ENCODE results near the gene PAPOLB. TPM values are rescaled to one million over a fixed set of nuclear protein-coding genes. Genes with fewer than 3 reads are reported as not detected.
"Not testable (repeated sequence)": the region's sequence is repeated elsewhere in the genome, so short reads cannot be mapped to it uniquely, and the experiment has no call there.

PAPOLB gene
- polyA plus RNA-seq, 3 donors = not detected

GRCh38 chr7:4891522-4891921 is 29.7 kb upstream of the PAPOLB start:
- Mint-ChIP-seq H3K9me3 (peaks cover 15 to 26% (median 21%) of the 10 kb centered on the region in 7 donors), H3K27me3 (ENCODE audit: low read depth in 3 of 3) (peaks cover 0 to 19% (median 17%) of the 10 kb centered on the region in 3 donors)
- H3K4me1 ChIP-seq (ENCODE audit: control insufficient read depth in 1 of 2, insufficient read depth in 2 of 2, low read length in 2 of 2); DNase-seq; H3K4me2 ChIP-seq (replicated peaks; ENCODE audit: extremely low read depth, low read length, poor library complexity, severe bottlenecking); H4K20me1 ChIP-seq (ENCODE audit: insufficient read depth, low read length); intact Hi-C loops (cut with micrococcal nuclease); H3K4me3 ChIP-seq (replicated peaks in 1 of 3; ENCODE audit: low read depth in 2 of 3, low read length in 3 of 3); H3K27ac ChIP-seq (ENCODE audit: low read depth in 1 of 2, low read length in 2 of 2); H3K4me3 Mint-ChIP-seq; H2AFZ ChIP-seq (ENCODE audit: insufficient read depth, low read depth, low read length, poor library complexity, severe bottlenecking); H3K4me1 Mint-ChIP-seq; H3K9ac ChIP-seq (ENCODE audit: insufficient read depth, low read length, poor library complexity, severe bottlenecking); H3K36me3 Mint-ChIP-seq; H3K36me3 ChIP-seq (replicated peaks in 1 of 2; ENCODE audit: control insufficient read depth in 1 of 2, insufficient read depth in 2 of 2, low read length in 2 of 2); H3K27me3 ChIP-seq (ENCODE audit: control insufficient read depth in 2 of 2, insufficient read depth in 2 of 2, low read length in 2 of 2); H3K27ac Mint-ChIP-seq; H3K79me2 ChIP-seq (ENCODE audit: insufficient read depth, low read length): not testable (repeated sequence)
- peaks cover 8 to 16% of the 10 kb centered on the region in 2 donors for H3K9me3 ChIP-seq (replicated peaks in 1 of 2; ENCODE audit: control insufficient read depth in 1 of 2, insufficient read depth in 1 of 2, low read length in 2 of 2)
- WGBS (ENCODE audit: insufficient coverage) = 70% methylated on average over 1 of the region's 2 CpGs

DNA sequence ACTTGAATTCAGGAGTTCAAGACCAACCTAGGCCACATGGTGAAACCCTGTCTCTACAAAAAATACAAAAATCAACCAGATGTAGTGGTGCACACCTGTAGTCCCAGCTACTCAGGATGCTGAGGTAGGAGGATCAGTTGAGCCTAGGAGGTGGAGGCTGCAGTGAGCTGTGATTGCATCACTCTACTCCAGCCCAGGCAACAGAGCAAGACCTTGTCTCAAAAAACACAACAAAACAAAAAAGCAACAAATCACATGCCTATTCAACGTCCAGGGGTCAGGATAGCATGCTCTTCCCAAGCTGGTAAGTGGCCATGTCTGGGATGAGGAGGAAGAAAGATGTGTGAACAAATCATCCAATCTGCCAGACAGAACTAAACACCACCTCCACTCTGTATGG is 27.9 kb upstream of the PAPOLB start:
- H3K79me2 ChIP-seq (ENCODE audit: insufficient read depth, low read length) = no peaks in the 10 kb centered on the region
- H4K20me1 ChIP-seq (ENCODE audit: insufficient read depth, low read length) = no peaks in the 10 kb centered on the region
- H3K4me1 ChIP-seq (ENCODE audit: control insufficient read depth in 1 of 2, insufficient read depth in 2 of 2, low read length in 2 of 2) = no peaks in the 10 kb centered on the region
- H3K9me3 Mint-ChIP-seq = peaks cover 9 to 13% (median 10%) of the 10 kb centered on the region in 7 donors
- H3K36me3 ChIP-seq (replicated peaks in 1 of 2; ENCODE audit: control insufficient read depth in 1 of 2, insufficient read depth in 2 of 2, low read length in 2 of 2) = no peaks in the 10 kb centered on the region
- peaks cover 8% of the 10 kb centered on the region in 2 donors for H3K9me3 ChIP-seq (replicated peaks in 1 of 2; ENCODE audit: control insufficient read depth in 1 of 2, insufficient read depth in 1 of 2, low read length in 2 of 2)
- H3K27me3 ChIP-seq (ENCODE audit: control insufficient read depth in 2 of 2, insufficient read depth in 2 of 2, low read length in 2 of 2) = no peaks in the 10 kb centered on the region
- peaks cover 3 to 25% (median 17%) of the 10 kb centered on the region in 3 donors for H3K27me3 Mint-ChIP-seq (ENCODE audit: low read depth in 3 of 3)
- WGBS (ENCODE audit: insufficient coverage) = no CpG with 5 or more reads among the region's 1 CpG
- H3K4me1 Mint-ChIP-seq = no peaks in the 10 kb centered on the region
- H2AFZ ChIP-seq (ENCODE audit: insufficient read depth, low read depth, low read length, poor library complexity, severe bottlenecking) = no peak overlapping the region
- no peak for TF ChIP-seq CTCF (IDR thresholded peaks at IDR 0.05)
- H3K4me3 ChIP-seq (replicated peaks in 1 of 3; ENCODE audit: low read depth in 2 of 3, low read length in 3 of 3) = no peak overlapping the region
- no peak overlapping the region for H3K27ac Mint-ChIP-seq
- no peak for DNase-seq
- H3K9ac ChIP-seq (ENCODE audit: insufficient read depth, low read length, poor library complexity, severe bottlenecking) = no peak overlapping the region
- H3K4me2 ChIP-seq (replicated peaks; ENCODE audit: extremely low read depth, low read length, poor library complexity, severe bottlenecking) = no peak overlapping the region
- intact Hi-C loops (cut with micrococcal nuclease) = no loop called here
- H3K36me3 Mint-ChIP-seq = no peaks in the 10 kb centered on the region
- H3K27ac ChIP-seq (ENCODE audit: low read depth in 1 of 2, low read length in 2 of 2) = no peak overlapping the region
- H3K4me3 Mint-ChIP-seq = no peak overlapping the region
